ENCODE measurements around the gene C5orf46.

The C5orf46 gene

GRCh38 chr5:147935032-147935431 is 28.7 kb upstream of the C5orf46 start:
- Histone ChIP-seq H3K36me3 (ENCODE audit: control insufficient read depth, insufficient read depth, low read length) (no peaks in the 10 kb centered on the region), H3K4me3 (replicated peaks; ENCODE audit: low read depth, low read length) (no peak overlapping the region), H3K27me3 (replicated peaks; ENCODE audit: control insufficient read depth, insufficient read depth, low read length) (no peaks in the 10 kb centered on the region)
- DNase-seq (ENCODE audit: extremely low read depth, insufficient read length) = no peak
- peak; percentile 11 for TF ChIP-seq CTCF (IDR thresholded peaks at IDR 0.05; ENCODE audit: insufficient read depth, low read length, poor library complexity, severe bottlenecking)

- DNase-seq (ENCODE audit: extremely low read depth, insufficient read length) = no peak
- no peaks in the 10 kb centered on the region for H3K36me3 ChIP-seq (ENCODE audit: control insufficient read depth, insufficient read depth, low read length)
- no peak overlapping the region for H3K4me3 ChIP-seq (replicated peaks; ENCODE audit: low read depth, low read length)
- H3K27me3 ChIP-seq (replicated peaks; ENCODE audit: control insufficient read depth, insufficient read depth, low read length) = no peaks in the 10 kb centered on the region
- TF ChIP-seq CTCF (IDR thresholded peaks at IDR 0.05; ENCODE audit: insufficient read depth, low read length, poor library complexity, severe bottlenecking) = no peak
Measured at GRCh38 chr5:147930769-147931168, 24.4 kb upstream of the C5orf46 start.

- H3K4me3 ChIP-seq (replicated peaks; ENCODE audit: low read depth, low read length) = no peak overlapping the region
Measured at GRCh38 chr5:147927901-147928300, 21.6 kb upstream of the C5orf46 start.

GRCh38 chr5:147925020-147925419 is 18.7 kb upstream of the C5orf46 start:
- TF ChIP-seq CTCF (IDR thresholded peaks at IDR 0.05; ENCODE audit: insufficient read depth, low read length, poor library complexity, severe bottlenecking) = no peak
- Histone ChIP-seq H3K27me3 (replicated peaks; ENCODE audit: control insufficient read depth, insufficient read depth, low read length) (no peaks in the 10 kb centered on the region), H3K36me3 (ENCODE audit: control insufficient read depth, insufficient read depth, low read length) (no peaks in the 10 kb centered on the region), H3K4me3 (replicated peaks; ENCODE audit: low read depth, low read length) (no peak overlapping the region)
- no peak for DNase-seq (ENCODE audit: extremely low read depth, insufficient read length)

More at GRCh38 chr5:147927901-147928300, 21.6 kb upstream of the C5orf46 start:
- DNase-seq (ENCODE audit: extremely low read depth, insufficient read length) = no peak
- Histone ChIP-seq H3K27me3 (replicated peaks; ENCODE audit: control insufficient read depth, insufficient read depth, low read length) (no peaks in the 10 kb centered on the region), H3K36me3 (ENCODE audit: control insufficient read depth, insufficient read depth, low read length) (no peaks in the 10 kb centered on the region)
- no peak for TF ChIP-seq CTCF (IDR thresholded peaks at IDR 0.05; ENCODE audit: insufficient read depth, low read length, poor library complexity, severe bottlenecking)

- no peaks in the 10 kb centered on the region for H3K36me3 ChIP-seq (ENCODE audit: control insufficient read depth, insufficient read depth, low read length)
- TF ChIP-seq CTCF (IDR thresholded peaks at IDR 0.05; ENCODE audit: insufficient read depth, low read length, poor library complexity, severe bottlenecking) = no peak
- H3K27me3 ChIP-seq (replicated peaks; ENCODE audit: control insufficient read depth, insufficient read depth, low read length) = no peaks in the 10 kb centered on the region
- no peak overlapping the region for H3K4me3 ChIP-seq (replicated peaks; ENCODE audit: low read depth, low read length)
- no peak for DNase-seq (ENCODE audit: extremely low read depth, insufficient read length)
Measured at GRCh38 chr5:147921136-147921535, 14.8 kb upstream of the C5orf46 start.

GRCh38 chr5:147920420-147921030 is 14.2 kb upstream of the C5orf46 start:
- TF ChIP-seq CTCF (IDR thresholded peaks at IDR 0.05; ENCODE audit: insufficient read depth, low read length, poor library complexity, severe bottlenecking) = no peak
- DNase-seq (ENCODE audit: extremely low read depth, insufficient read length) = no peak
- no peak overlapping the region for H3K4me3 ChIP-seq (replicated peaks; ENCODE audit: low read depth, low read length)
- no peaks in the 10 kb centered on the region for H3K27me3 ChIP-seq (replicated peaks; ENCODE audit: control insufficient read depth, insufficient read depth, low read length)
- no peaks in the 10 kb centered on the region for H3K36me3 ChIP-seq (ENCODE audit: control insufficient read depth, insufficient read depth, low read length)

Measured in GM06990 (cell line).